ENCODE results near the gene TMEM61.

TMEM61 gene

DNA sequence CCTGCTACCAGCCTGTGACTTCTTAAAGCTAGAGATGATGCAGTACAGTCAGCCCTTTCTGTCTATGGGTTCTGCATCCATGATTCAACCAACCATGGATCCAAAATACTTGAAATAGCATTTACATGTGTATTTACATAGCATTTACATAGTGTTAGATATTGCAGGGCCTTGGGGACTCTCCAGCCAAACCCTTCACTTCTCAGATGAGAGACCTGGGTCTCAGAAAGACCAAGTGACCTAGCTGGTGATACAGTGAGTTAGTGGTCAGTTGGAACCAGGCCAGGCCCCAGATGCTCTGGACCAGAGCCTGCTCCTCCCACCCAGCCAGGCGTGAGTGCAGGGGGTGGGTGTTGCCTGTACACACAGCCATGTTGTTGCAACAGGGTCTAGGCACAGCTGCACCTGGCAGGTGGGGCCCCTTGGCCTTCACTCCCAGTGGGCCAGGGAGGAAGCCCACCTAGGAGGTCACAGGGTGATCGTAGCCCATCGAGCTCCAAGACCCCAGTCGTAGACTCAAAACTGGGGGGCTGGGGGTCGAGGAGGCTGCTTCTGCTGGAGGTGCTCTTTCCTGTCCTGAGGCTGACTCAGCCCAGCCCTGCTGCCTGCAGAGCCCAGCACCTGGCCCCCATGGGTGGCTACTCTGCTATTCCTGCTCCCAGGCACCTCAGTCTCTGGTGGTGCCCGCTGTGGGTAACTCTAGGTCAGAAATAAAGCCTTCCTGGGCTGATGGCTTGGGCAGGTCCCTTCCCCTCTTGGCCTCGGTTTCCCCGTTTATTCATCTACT lies 7.7 kb downstream of the TMEM61 start:
- Histone ChIP-seq H3K36me3 (ENCODE audit: insufficient read depth, low read length) (no peaks in the 10 kb centered on the region), H3K27me3 (ENCODE audit: insufficient read depth, low read length, poor library complexity, severe bottlenecking) (no peaks in the 10 kb centered on the region), H3K4me3 (ENCODE audit: low read length, poor library complexity, severe bottlenecking) (no peak overlapping the region), H3K4me1 (ENCODE audit: insufficient read depth, low read length, poor library complexity, severe bottlenecking) (no peaks in the 10 kb centered on the region), H4K20me1 (ENCODE audit: insufficient read depth, low read length, poor library complexity, severe bottlenecking) (no peaks in the 10 kb centered on the region), H3K9me3 (ENCODE audit: insufficient read depth, low read depth, low read length) (no peaks in the 10 kb centered on the region), H2AFZ (ENCODE audit: low read length) (no peak overlapping the region), H3K4me2 (ENCODE audit: low read depth, low read length, poor library complexity, severe bottlenecking) (no peak overlapping the region), H3K9me2 (replicated peaks; ENCODE audit: low read depth, low read length) (no peaks in the 10 kb centered on the region), H3F3A (ENCODE audit: low read depth) (no peaks in the 10 kb centered on the region), H3K9ac (ENCODE audit: low read depth, low read length, poor library complexity, severe bottlenecking) (no peak overlapping the region), H3K79me2 (ENCODE audit: insufficient read depth, low read length) (no peaks in the 10 kb centered on the region)
- no peak for TF ChIP-seq EZH2phosphoT487 (IDR thresholded peaks at IDR 0.05; ENCODE audit: borderline replicate concordance)
- no peak for TF ChIP-seq CTCF (conservative IDR thresholded peaks at IDR 0.05; ENCODE audit: low read length)

DNA sequence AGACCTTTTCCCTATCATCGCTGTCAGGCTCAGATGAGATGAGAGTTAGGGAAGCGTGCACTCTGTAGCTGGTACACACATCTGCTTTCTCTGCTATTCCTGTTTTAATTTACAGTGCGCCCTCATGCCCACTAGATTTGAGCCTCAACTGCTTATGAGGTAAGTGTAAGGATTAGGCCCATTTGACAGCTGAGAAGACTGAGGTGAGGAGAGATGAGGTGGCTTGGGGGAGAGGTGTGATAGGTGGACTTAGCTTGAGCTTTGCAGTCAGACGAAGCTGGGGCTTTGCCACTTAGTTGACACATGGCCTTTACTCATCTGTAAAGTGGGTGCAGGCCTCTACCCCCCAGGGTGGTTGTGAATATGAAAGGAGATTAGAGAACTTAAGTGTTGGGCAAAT lies 8.5 kb downstream of the TMEM61 start:
- TF ChIP-seq EZH2phosphoT487 (IDR thresholded peaks at IDR 0.05; ENCODE audit: borderline replicate concordance) (no peak), CTCF (conservative IDR thresholded peaks at IDR 0.05; ENCODE audit: low read length) (no peak)

DNA sequence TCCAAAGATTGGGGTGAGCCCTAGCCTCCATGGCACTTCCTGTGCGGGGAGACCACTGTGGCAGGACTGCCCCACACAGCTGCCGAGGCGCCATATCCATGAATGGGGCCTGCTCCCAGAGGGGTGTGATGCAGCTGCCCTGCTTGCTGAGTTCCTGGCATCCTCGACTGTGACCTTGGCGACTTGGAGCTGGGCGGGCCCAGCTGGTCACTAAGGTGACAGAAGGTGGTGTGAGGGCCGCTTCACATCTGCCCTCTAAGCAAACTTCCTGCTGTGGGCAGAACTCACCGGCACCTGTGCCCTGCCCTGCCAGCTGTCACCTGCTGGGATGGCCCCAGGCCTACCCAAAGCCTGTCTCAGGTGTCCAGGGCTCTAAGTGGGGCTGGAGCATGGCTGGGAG lies 9.0 kb downstream of the TMEM61 start:
- H4K20me1 ChIP-seq (ENCODE audit: insufficient read depth, low read length, poor library complexity, severe bottlenecking), result no peaks in the 10 kb centered on the region
- H3K9me2 ChIP-seq (replicated peaks; ENCODE audit: low read depth, low read length), result no peaks in the 10 kb centered on the region
- no peaks in the 10 kb centered on the region for H3K79me2 ChIP-seq (ENCODE audit: insufficient read depth, low read length)
- H3K4me3 ChIP-seq (ENCODE audit: low read length, poor library complexity, severe bottlenecking), result no peak overlapping the region
- H3K4me2 ChIP-seq (ENCODE audit: low read depth, low read length, poor library complexity, severe bottlenecking), result no peak overlapping the region
- H3K36me3 ChIP-seq (ENCODE audit: insufficient read depth, low read length), result no peaks in the 10 kb centered on the region
- H3K4me1 ChIP-seq (ENCODE audit: insufficient read depth, low read length, poor library complexity, severe bottlenecking), result no peaks in the 10 kb centered on the region
- no peaks in the 10 kb centered on the region for H3K27me3 ChIP-seq (ENCODE audit: insufficient read depth, low read length, poor library complexity, severe bottlenecking)
- H2AFZ ChIP-seq (ENCODE audit: low read length), result no peak overlapping the region
- TF ChIP-seq EZH2phosphoT487 (IDR thresholded peaks at IDR 0.05; ENCODE audit: borderline replicate concordance) (no peak), CTCF (conservative IDR thresholded peaks at IDR 0.05; ENCODE audit: low read length) (no peak)
- no peak overlapping the region for H3K9ac ChIP-seq (ENCODE audit: low read depth, low read length, poor library complexity, severe bottlenecking)
- H3F3A ChIP-seq (ENCODE audit: low read depth), result no peaks in the 10 kb centered on the region
- no peaks in the 10 kb centered on the region for H3K9me3 ChIP-seq (ENCODE audit: insufficient read depth, low read depth, low read length)

More for the DNA sequence above, 8.5 kb downstream of the TMEM61 start:
- no peak overlapping the region for H3K9ac ChIP-seq (ENCODE audit: low read depth, low read length, poor library complexity, severe bottlenecking)
- H3K9me2 ChIP-seq (replicated peaks; ENCODE audit: low read depth, low read length), result no peaks in the 10 kb centered on the region
- no peaks in the 10 kb centered on the region for H4K20me1 ChIP-seq (ENCODE audit: insufficient read depth, low read length, poor library complexity, severe bottlenecking)
- no peak overlapping the region for H2AFZ ChIP-seq (ENCODE audit: low read length)
- H3K4me2 ChIP-seq (ENCODE audit: low read depth, low read length, poor library complexity, severe bottlenecking), result no peak overlapping the region
- no peaks in the 10 kb centered on the region for H3K79me2 ChIP-seq (ENCODE audit: insufficient read depth, low read length)
- H3F3A ChIP-seq (ENCODE audit: low read depth), result no peaks in the 10 kb centered on the region
- H3K27me3 ChIP-seq (ENCODE audit: insufficient read depth, low read length, poor library complexity, severe bottlenecking), result no peaks in the 10 kb centered on the region
- no peak overlapping the region for H3K4me3 ChIP-seq (ENCODE audit: low read length, poor library complexity, severe bottlenecking)
- H3K36me3 ChIP-seq (ENCODE audit: insufficient read depth, low read length), result no peaks in the 10 kb centered on the region
- no peaks in the 10 kb centered on the region for H3K9me3 ChIP-seq (ENCODE audit: insufficient read depth, low read depth, low read length)
- no peaks in the 10 kb centered on the region for H3K4me1 ChIP-seq (ENCODE audit: insufficient read depth, low read length, poor library complexity, severe bottlenecking)
